GM10266 (cell line): ENCODE data around the gene SLC25A3.
"Not testable (repeated sequence)": the region's sequence is repeated elsewhere in the genome, so short reads cannot be mapped to it uniquely, and the experiment has no call there.

Experiments
- DNase-seq: peaks from one replicate; pipeline ENCODE4 v3.0.0; 2012; ENCODE audit errors: extremely low spot score
- TF ChIP-seq, protein P1 (sequence below): IDR thresholded peaks from 2 replicates; pipeline ENCODE4 v1.5.1; 2012; ENCODE audit warnings: mild to moderate bottlenecking, low read depth; ENCODE audit not compliant: control insufficient read depth, insufficient read depth; ENCODE audit errors: missing control alignments

The SLC25A3 gene

DNA sequence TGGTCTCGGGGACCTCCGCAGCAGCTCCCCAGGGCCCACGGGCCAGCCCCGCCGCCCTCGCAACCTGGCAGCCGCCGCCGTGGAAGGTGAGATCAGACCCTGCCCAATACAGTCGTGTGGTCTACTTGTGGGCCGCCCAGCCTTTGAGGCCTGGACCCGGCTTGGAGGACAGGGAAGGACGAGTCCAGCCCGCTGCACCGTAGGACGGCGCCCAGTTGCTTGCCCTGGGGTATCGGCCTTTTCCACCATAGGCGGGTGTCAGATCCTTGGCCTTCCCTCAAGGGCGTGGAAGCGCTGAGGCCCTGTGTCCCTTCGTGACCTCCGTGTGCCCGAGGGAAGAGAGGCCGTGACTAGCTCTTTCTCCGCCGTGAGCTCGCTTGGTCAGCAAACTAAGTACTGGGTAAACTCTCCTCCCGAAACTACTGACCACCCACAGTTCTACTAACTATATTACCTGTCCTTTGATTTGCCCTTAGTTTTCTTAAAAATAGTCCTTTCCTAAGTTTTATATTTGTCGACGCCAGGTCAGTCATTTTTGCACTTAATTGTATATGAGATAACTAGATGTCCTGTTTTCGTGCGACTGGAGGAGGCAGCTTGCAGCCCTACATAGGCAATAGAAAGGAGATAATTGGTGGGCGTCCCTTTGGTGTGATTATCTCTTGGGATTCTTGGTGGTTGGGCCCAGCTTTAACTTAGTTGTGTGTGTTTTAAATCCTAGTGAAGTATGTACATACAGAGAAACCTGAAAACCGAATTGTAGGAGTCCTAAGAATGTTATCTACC, 757 bp downstream of the SLC25A3 start:
- DNase-seq, result no peak
- TF ChIP-seq, protein P1, sequence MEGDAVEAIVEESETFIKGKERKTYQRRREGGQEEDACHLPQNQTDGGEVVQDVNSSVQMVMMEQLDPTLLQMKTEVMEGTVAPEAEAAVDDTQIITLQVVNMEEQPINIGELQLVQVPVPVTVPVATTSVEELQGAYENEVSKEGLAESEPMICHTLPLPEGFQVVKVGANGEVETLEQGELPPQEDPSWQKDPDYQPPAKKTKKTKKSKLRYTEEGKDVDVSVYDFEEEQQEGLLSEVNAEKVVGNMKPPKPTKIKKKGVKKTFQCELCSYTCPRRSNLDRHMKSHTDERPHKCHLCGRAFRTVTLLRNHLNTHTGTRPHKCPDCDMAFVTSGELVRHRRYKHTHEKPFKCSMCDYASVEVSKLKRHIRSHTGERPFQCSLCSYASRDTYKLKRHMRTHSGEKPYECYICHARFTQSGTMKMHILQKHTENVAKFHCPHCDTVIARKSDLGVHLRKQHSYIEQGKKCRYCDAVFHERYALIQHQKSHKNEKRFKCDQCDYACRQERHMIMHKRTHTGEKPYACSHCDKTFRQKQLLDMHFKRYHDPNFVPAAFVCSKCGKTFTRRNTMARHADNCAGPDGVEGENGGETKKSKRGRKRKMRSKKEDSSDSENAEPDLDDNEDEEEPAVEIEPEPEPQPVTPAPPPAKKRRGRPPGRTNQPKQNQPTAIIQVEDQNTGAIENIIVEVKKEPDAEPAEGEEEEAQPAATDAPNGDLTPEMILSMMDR, result no peak

DNA sequence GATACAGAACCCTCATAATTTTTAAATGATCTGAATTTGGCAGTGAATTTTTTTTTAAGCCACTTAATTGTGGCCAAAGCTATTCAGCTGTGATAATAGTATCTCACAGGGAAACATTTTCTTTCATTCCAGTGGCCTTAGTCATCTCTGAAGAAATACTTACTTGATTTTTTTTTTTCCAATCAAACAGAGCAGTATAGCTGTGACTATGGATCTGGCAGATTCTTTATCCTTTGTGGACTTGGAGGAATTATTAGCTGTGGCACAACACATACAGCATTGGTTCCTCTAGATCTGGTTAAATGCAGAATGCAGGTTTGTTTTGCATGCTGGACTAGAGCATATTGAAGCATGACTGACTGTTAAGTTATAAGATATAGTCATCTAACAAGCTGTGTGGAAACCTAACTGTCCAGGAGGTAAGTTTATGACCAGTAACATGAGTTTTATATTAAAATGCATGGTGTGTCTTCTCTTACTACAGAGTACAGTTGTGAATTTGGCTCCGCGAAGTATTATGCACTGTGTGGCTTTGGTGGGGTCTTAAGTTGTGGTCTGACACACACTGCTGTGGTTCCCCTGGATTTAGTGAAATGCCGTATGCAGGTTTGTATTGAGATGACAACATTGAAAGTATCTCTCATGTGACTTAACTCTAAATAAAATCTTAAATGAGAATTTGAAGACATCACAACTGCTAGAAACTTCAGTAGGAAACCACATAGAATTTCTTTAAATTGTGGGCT, 1.9 kb downstream of the SLC25A3 start:
- TF ChIP-seq, protein P1, result no peak
- no peak for DNase-seq

DNA sequence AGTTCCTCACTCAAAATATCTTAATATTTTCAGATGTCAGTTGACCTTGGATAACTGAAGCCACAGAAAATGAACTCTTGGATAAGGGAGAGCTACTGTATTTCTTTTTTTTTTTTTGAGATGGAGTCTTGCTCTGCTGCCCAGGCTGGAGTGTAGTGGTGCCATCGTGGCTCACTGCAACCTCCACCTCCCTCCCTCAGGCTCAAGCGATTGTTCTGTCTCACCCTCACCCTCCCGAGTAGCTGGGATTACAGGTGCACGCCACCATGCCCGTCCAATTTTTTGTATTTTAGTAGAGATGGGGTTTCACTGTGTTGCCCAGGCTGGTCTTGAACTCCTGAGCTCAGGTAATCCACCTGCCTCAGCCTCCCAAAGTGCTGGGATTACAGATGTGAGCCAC, 3.8 kb downstream of the SLC25A3 start:
- DNase-seq, result not testable (repeated sequence)

DNA sequence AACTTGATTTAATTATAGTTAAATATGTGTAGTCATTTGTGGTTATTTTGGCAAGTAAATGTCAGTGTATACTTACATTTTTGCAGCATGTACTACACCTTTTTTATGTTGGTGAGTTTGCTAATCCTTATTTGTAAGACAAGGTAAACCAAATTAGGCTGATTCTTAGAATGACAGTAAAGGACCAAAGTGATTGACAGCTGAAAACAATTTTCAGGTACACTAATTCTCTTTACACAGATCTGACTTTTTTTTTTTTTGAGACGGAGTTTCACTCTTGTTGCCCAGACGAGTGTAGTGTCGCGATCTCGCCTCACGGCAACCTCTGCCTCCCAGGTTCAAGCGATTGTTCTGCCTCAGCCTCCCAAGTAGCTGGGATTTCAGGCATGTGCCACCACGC, 8.4 kb downstream of the SLC25A3 start:
- no peak for DNase-seq
- TF ChIP-seq, protein P1, result no peak

DNA sequence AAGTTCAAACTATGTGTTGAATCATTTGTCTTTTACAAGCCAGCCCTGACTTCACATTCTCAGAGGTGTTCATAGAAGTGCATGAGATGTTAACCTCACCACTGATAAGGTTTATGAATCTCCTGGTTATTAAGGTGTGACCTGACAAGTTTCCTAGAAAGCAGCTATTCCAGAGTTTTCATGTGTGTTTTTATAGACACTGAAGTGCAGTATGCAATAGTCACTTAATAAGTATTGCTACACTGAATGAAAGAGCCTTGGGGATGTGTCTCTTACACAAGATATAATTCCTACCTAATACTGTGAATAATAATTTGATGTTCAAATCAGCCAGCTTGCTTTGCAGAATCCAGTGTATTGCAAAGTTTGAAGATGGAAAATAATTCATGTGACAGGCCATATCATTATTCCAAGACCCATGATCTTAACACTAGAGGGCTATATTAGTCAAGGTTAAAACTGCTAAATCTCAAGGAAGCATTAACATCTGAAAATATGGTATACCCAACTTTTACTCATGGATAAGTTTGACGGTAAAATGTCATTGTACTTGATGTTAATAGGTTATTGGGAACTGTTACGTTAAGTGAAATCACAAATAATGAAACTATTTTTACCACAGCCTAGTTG, 13.0 kb downstream of the SLC25A3 start:
- TF ChIP-seq, protein P1, result peak; percentile 28
- DNase-seq, result no peak

DNA sequence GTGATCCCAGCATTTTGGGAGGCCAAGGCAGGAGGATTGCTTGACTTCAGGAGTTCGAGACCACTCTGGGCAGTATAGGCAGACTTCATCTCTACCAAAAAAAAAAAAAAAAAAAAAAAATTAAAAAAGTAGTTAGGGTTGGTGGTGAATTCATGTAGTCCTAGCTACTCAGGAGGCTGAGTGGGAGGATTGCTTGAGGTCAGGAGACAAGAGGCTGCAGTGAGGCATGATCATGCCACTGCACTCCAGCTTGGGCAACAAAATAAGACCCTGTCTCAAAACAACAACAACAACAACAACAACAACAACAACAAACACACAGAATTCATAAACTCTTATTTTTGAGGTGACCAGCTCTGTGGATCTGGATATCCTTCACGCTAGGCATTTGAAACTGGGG, 17.1 kb downstream of the SLC25A3 start:
- TF ChIP-seq, protein P1, result no peak
- no peak for DNase-seq

DNA sequence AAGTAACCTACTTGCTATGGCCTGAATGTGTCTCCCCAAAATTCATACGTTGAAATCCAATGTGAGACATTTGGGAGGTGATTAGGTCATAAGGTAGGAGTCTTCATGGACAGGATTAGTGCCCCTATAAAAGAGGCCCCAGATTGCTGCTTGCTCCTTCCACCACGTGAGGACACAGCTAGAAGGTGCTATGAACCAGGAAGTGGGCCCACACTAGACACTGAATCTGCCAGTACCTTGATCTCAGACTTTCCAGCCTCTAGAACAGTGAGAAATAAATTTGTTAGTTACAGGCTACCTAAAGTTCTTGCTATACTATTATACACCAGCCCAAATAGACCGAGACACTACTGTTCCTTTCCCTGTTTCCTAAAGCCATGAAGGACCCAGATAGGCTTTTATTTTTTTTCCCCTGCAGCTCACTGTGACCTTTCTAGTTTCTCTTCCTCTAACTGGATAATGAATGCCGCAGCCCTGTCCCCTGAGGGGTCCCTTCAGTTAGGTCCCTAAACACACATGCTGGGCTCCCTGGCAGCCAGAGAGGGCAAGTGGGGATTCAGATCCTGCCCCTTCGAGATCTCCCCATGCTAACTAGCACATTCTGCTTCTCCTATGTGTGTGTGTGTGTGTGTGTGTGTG, 19.3 kb downstream of the SLC25A3 start:
- TF ChIP-seq, protein P1, result peak; percentile 10
- no peak for DNase-seq
